NCI-H69 (cell line): ENCODE data around the gene KDELR3.

Experiments used
- DNase-seq: peaks from one replicate; lab custom pipeline; 2025; lab: John Stamatoyannopoulos, UW

The KDELR3 gene

GRCh38 chr22:38440747-38441350 lies 27.0 kb upstream of the KDELR3 start:
- no peak for DNase-seq

- no peak for DNase-seq
Observed at GRCh38 chr22:38441620-38442287, 26.1 kb upstream of the KDELR3 start.

- DNase-seq = no peak
Observed at GRCh38 chr22:38442967-38443627, 24.8 kb upstream of the KDELR3 start.

GRCh38 chr22:38443628-38444521 lies 24.0 kb upstream of the KDELR3 start:
- no peak for DNase-seq

GRCh38 chr22:38444783-38445182 lies 23.1 kb upstream of the KDELR3 start:
- no peak for DNase-seq

GRCh38 chr22:38446018-38446601 lies 21.8 kb upstream of the KDELR3 start:
- DNase-seq = no peak

GRCh38 chr22:38448945-38449745 lies 18.8 kb upstream of the KDELR3 start:
- DNase-seq = no peak

- no peak for DNase-seq
Observed at GRCh38 chr22:38449776-38450175, 18.1 kb upstream of the KDELR3 start.

- DNase-seq = no peak
Observed at GRCh38 chr22:38450234-38450797, 17.6 kb upstream of the KDELR3 start.

GRCh38 chr22:38451404-38451803 lies 16.5 kb upstream of the KDELR3 start:
- DNase-seq = no peak

- no peak for DNase-seq
Observed at GRCh38 chr22:38451864-38452263, 16.0 kb upstream of the KDELR3 start.

- DNase-seq = peak; percentile 33
Observed at GRCh38 chr22:38452373-38453065, 15.4 kb upstream of the KDELR3 start.

GRCh38 chr22:38453066-38453672 lies 14.7 kb upstream of the KDELR3 start:
- DNase-seq = no peak

- DNase-seq = no peak
Observed at GRCh38 chr22:38453996-38454352, 13.9 kb upstream of the KDELR3 start.

GRCh38 chr22:38454353-38455075 lies 13.4 kb upstream of the KDELR3 start:
- DNase-seq = peak; percentile 48

GRCh38 chr22:38455076-38455529 lies 12.8 kb upstream of the KDELR3 start, which contains the start of gene KCNJ4:
Gene KCNJ4, minus strand, starts transcription at chr22:38455199. Its CDS starts 27,067 bp downstream, at chr22:38428132.
- peak; percentile 48 for DNase-seq

- DNase-seq = peak; percentile 82
Observed at GRCh38 chr22:38455530-38456271, 12.2 kb upstream of the KDELR3 start.

- no peak for DNase-seq
Observed at GRCh38 chr22:38456272-38456835, 11.5 kb upstream of the KDELR3 start.
